ENCODE measurements around the gene ITIH3.

The ITIH3 gene

GRCh38 chr3:52816199-52816598, 21.6 kb downstream of the ITIH3 start:
- DNase-seq (ENCODE audit: low read depth) = no peak
- TF ChIP-seq CTCF (IDR thresholded peaks at IDR 0.05; ENCODE audit: low read depth, low read length, missing control alignments) = no peak
- in situ Hi-C loops (cut with HindIII; ENCODE audit: low sequenced_read_pairs) = no loop called here
- H3K4me3 ChIP-seq (ENCODE audit: low read depth, low read length) = no peak overlapping the region

GRCh38 chr3:52816654-52817053, 22.1 kb downstream of the ITIH3 start:
- no peak overlapping the region for H3K4me3 ChIP-seq (ENCODE audit: low read depth, low read length)
- no peak for TF ChIP-seq CTCF (IDR thresholded peaks at IDR 0.05; ENCODE audit: low read depth, low read length, missing control alignments)
- in situ Hi-C loops (cut with HindIII; ENCODE audit: low sequenced_read_pairs) = no loop called here
- no peak for DNase-seq (ENCODE audit: low read depth)

- no peak for DNase-seq (ENCODE audit: low read depth)
- no peak for TF ChIP-seq CTCF (IDR thresholded peaks at IDR 0.05; ENCODE audit: low read depth, low read length, missing control alignments)
- H3K4me3 ChIP-seq (ENCODE audit: low read depth, low read length) = no peak overlapping the region
- in situ Hi-C loops (cut with HindIII; ENCODE audit: low sequenced_read_pairs) = no loop called here
Measured at GRCh38 chr3:52817221-52817620, 22.6 kb downstream of the ITIH3 start.

- TF ChIP-seq CTCF (IDR thresholded peaks at IDR 0.05; ENCODE audit: low read depth, low read length, missing control alignments) = no peak
- in situ Hi-C loops (cut with HindIII; ENCODE audit: low sequenced_read_pairs) = no loop called here
Measured at GRCh38 chr3:52817860-52818259, 23.3 kb downstream of the ITIH3 start.

GRCh38 chr3:52819936-52820335, 25.3 kb downstream of the ITIH3 start:
- in situ Hi-C loops (cut with HindIII; ENCODE audit: low sequenced_read_pairs) = no loop called here
- TF ChIP-seq CTCF (IDR thresholded peaks at IDR 0.05; ENCODE audit: low read depth, low read length, missing control alignments) = no peak

More at GRCh38 chr3:52817860-52818259, 23.3 kb downstream of the ITIH3 start:
- H3K4me3 ChIP-seq (ENCODE audit: low read depth, low read length) = no peak overlapping the region
- DNase-seq (ENCODE audit: low read depth) = no peak

GRCh38 chr3:52820736-52821135, 26.1 kb downstream of the ITIH3 start:
- in situ Hi-C loops (cut with HindIII; ENCODE audit: low sequenced_read_pairs) = no loop called here
- H3K4me3 ChIP-seq (ENCODE audit: low read depth, low read length) = no peak overlapping the region
- TF ChIP-seq CTCF (IDR thresholded peaks at IDR 0.05; ENCODE audit: low read depth, low read length, missing control alignments) = peak; percentile 66
- no peak for DNase-seq (ENCODE audit: low read depth)

More at GRCh38 chr3:52819936-52820335, 25.3 kb downstream of the ITIH3 start:
- no peak for DNase-seq (ENCODE audit: low read depth)
- no peak overlapping the region for H3K4me3 ChIP-seq (ENCODE audit: low read depth, low read length)

- TF ChIP-seq CTCF (IDR thresholded peaks at IDR 0.05; ENCODE audit: low read depth, low read length, missing control alignments) = no peak
- in situ Hi-C loops (cut with HindIII; ENCODE audit: low sequenced_read_pairs) = no loop called here
- DNase-seq (ENCODE audit: low read depth) = no peak
- no peak overlapping the region for H3K4me3 ChIP-seq (ENCODE audit: low read depth, low read length)
Measured at GRCh38 chr3:52822363-52822762, 27.8 kb downstream of the ITIH3 start.
